C4-2B (cell line): ENCODE measurements around the gene RALGAPA2.

ENCODE experiments used
- ZFX ChIP-seq: fragments of 450-650 bp; IDR thresholded peaks from 2 replicates; pipeline ENCODE4 v1.6.1; 2017
- TF ChIP-seq, protein P1 (sequence below): fragments of 450-650 bp; conservative IDR thresholded peaks from 2 replicates; pipeline ENCODE4 v1.5.1; 2017; ENCODE audit warnings: mild to moderate bottlenecking

DNA sequence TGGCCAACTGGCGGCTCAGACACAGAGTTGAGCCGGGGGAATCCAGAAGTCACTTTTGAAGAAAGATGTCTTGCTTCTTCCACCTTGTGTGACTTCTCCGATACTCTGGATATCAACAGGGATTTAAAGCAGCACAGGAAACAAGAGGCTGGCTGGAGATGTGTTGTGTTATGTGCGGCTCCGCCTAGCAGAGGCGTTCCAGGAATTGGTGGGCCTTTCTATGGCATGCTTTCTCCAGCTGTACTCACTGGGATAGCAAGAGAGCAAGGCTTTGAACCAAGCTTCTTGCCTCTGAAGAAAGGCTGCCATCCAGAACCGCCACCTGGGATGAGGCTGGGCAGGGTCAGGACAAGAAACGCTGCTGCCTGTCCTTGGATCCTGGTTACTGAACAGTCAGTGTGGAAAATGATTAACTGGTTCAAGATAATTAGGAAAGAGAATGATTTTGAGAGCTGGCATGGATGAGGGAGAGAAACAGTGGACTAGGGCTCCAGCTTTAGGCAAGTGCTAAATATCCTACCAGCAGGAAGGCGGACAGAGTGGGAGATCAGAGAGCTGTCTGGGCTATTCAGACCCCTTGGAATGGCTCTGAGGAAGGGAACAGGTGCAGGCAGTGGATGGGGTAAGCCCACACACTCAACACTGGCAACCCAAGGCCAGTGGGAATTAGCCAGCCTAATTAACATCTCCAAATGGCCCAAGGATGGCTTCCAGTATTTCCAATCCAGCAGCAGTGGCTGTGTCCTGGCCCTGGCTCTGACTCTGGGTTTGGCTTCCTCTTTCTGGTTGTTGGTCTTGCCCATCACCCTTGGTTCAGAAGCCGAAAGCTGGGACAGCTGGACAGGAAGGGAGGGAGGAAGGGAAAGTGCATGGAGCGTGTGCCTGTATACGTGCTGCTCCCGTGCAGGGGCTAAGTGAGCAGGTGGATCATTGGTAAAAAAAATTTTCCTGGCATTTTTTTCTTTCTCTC is 312.6 kb downstream of the RALGAPA2 start:
- TF ChIP-seq, protein P1, sequence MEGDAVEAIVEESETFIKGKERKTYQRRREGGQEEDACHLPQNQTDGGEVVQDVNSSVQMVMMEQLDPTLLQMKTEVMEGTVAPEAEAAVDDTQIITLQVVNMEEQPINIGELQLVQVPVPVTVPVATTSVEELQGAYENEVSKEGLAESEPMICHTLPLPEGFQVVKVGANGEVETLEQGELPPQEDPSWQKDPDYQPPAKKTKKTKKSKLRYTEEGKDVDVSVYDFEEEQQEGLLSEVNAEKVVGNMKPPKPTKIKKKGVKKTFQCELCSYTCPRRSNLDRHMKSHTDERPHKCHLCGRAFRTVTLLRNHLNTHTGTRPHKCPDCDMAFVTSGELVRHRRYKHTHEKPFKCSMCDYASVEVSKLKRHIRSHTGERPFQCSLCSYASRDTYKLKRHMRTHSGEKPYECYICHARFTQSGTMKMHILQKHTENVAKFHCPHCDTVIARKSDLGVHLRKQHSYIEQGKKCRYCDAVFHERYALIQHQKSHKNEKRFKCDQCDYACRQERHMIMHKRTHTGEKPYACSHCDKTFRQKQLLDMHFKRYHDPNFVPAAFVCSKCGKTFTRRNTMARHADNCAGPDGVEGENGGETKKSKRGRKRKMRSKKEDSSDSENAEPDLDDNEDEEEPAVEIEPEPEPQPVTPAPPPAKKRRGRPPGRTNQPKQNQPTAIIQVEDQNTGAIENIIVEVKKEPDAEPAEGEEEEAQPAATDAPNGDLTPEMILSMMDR = no peak
- TF ChIP-seq ZFX = no peak
